Upper lobe of left lung (tissue), 4 donors: ENCODE measurements around the gene CAP2.

Source experiments
- POLR2A ChIP-seq, 4 donors: fragments of 450-650 bp; IDR thresholded peaks; one replicate each; pipeline ENCODE4 v1.5.1; 2016 to 2017; ENCODE audit warnings: antibody characterized with exemption in 4 of 4, mild to moderate bottlenecking in 2 of 4
- POLR2AphosphoS5 ChIP-seq, 2 donors: sonication (generic); formaldehyde crosslinking; IDR thresholded peaks; one replicate each; pipeline ENCODE4 v1.5.1; 2017; ENCODE audit warnings: antibody characterized with exemption in 2 of 2
- TF ChIP-seq, protein P1 (sequence below), 6 experiments: fragments of 450-650 bp in 4 of 6; fragments of 200-600 bp in 2 of 6; sonication (generic) in 2 of 6; IDR thresholded peaks; one replicate each; pipeline ENCODE4 v1.5.1; 2016 to 2019; ENCODE audit warnings: antibody characterized with exemption in 6 of 6

DNA sequence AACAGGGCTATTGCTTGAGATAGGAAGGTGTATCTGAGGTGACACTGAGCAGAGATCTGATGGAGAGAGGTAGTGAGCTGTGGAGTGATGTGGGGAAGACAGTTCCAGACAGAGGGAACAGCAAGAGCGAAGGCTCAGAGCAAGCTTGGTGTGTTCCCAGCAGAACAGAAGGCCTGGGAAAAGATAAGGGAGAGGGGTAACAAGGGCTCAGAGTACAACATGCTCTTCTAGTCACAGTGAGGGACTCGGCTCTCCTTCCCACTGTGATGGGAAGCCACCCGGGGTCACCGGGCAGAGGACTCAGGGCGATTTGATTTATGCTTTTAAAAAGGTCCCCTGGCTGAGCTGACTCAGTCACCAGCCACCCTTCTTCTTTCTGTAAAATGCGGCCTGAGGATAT is 33.7 kb downstream of the CAP2 start:
- TF ChIP-seq POLR2AphosphoS5 (IDR thresholded peaks at IDR 0.05) (no peak), POLR2A (IDR thresholded peaks at IDR 0.05) (no peak)
- TF ChIP-seq, protein P1, sequence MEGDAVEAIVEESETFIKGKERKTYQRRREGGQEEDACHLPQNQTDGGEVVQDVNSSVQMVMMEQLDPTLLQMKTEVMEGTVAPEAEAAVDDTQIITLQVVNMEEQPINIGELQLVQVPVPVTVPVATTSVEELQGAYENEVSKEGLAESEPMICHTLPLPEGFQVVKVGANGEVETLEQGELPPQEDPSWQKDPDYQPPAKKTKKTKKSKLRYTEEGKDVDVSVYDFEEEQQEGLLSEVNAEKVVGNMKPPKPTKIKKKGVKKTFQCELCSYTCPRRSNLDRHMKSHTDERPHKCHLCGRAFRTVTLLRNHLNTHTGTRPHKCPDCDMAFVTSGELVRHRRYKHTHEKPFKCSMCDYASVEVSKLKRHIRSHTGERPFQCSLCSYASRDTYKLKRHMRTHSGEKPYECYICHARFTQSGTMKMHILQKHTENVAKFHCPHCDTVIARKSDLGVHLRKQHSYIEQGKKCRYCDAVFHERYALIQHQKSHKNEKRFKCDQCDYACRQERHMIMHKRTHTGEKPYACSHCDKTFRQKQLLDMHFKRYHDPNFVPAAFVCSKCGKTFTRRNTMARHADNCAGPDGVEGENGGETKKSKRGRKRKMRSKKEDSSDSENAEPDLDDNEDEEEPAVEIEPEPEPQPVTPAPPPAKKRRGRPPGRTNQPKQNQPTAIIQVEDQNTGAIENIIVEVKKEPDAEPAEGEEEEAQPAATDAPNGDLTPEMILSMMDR (IDR thresholded peaks at IDR 0.05), result no peak
